Motor neuron (in vitro differentiated cells): ENCODE results near the gene SRRT. TPM values are rescaled to one million over a fixed set of nuclear protein-coding genes. Genes with fewer than 3 reads are reported as not detected.
"Not testable (repeated sequence)": the region's sequence is repeated elsewhere in the genome, so short reads cannot be mapped to it uniquely, and the experiment has no call there.

Experiments
- ATAC-seq, 8 experiments: fragments of 200-7000 bp; cut with Tn5 transposase; replicated peaks in 6 of 8; 2 replicates each; pipeline ENCODE4 v1.8.0; 2021; ENCODE audit warnings: mild to moderate bottlenecking in 8 of 8, moderate library complexity in 8 of 8
- H3K27ac ChIP-seq, 2 donors: fragments of 250-450 bp; sonication (Bioruptor Pico); 2 replicates each; pipeline ENCODE4 v1.9.0; 2021; ENCODE audit warnings: antibody characterized with exemption in 2 of 2, mild to moderate bottlenecking in 2 of 2, moderate library complexity in 1 of 2
- H3K4me1 ChIP-seq, 2 donors: fragments of 250-450 bp; sonication (Bioruptor Pico); replicated peaks in 1 of 2; 2 replicates each; pipeline ENCODE4 v1.6.1; 2021; ENCODE audit warnings: antibody characterized with exemption in 2 of 2, mild to moderate bottlenecking in 2 of 2, moderate library complexity in 1 of 2
- H3K4me3 ChIP-seq, 5 donors: fragments of 250-450 bp; sonication (Bioruptor Pico); 2 replicates each; pipeline ENCODE4 v1.9.0; 2021; ENCODE audit warnings: antibody characterized with exemption in 5 of 5, mild to moderate bottlenecking in 5 of 5, moderate library complexity in 4 of 5
- WGBS, 10 experiments: fragments of 450-650 bp; shearing (Covaris generic); methylation state at CpG; one replicate each; pipeline ENCODE4 v1.0.0; 2022; 5-methylcytosine and 5-hydroxymethylcytosine counted together
- in situ Hi-C, 9 experiments: fragments of 400-800 bp; cut with MboI; loops; one replicate each; pipeline ENCODE4 v1.15.0; 2021; ENCODE audit warnings: low sequenced_read_pairs in 9 of 9, low pct_unique_long_range_greater_than_20kb in 2 of 9; ENCODE audit not compliant: unreplicated experiment in 9 of 9
- total RNA-seq, 8 experiments: library from RNA; unstranded; fragments of 300-600 nt; gene quantifications; 2 replicates each; pipeline versions ENCODE4 v1.2.3 to v1.2.4, GENCODE V29; 2022

Gene SRRT
- total RNA-seq, 8 experiments from 2014 or later = 28.4 to 149 (median 57.0) TPM

GRCh38 chr7:100929808-100930174 is 54.9 kb downstream of the SRRT start:
- Histone ChIP-seq H3K4me3 (no peak overlapping the region), H3K4me1 (no peaks in the 10 kb centered on the region), H3K27ac (no peak overlapping the region)
- WGBS, 10 experiments = 20 to 80% (median 67%) methylated on average over 1 of the region's 1 CpG; no CpG with 5 or more reads in 7 of the 10 experiments
- in situ Hi-C loops = no loop called here
- no peak for ATAC-seq

- ATAC-seq = peak in 3 of 8 experiments; percentile 61 to 93 (median 66)
- in situ Hi-C loops = no loop called here
- Histone ChIP-seq H3K27ac (no peak overlapping the region), H3K4me3 (no peak overlapping the region), H3K4me1 (no peaks in the 10 kb centered on the region)
- 0 to 72% (median 20%) methylated on average over 1 to 2 of the region's 4 CpGs; no CpG with 5 or more reads in 6 of the 10 experiments for WGBS, 10 experiments
Measured at GRCh38 chr7:100933734-100934133, 58.8 kb downstream of the SRRT start.

GRCh38 chr7:100935381-100935780 is 60.5 kb downstream of the SRRT start:
- ATAC-seq, H3K27ac ChIP-seq, H3K4me3 ChIP-seq, in situ Hi-C loops, H3K4me1 ChIP-seq: not testable (repeated sequence)
- WGBS, 10 experiments = 0 to 75% (median 68%) methylated on average over 1 to 2 of the region's 2 CpGs; no CpG with 5 or more reads in 4 of the 10 experiments

GRCh38 chr7:100936167-100936566 is 61.3 kb downstream of the SRRT start:
- in situ Hi-C loops, H3K27ac ChIP-seq, ATAC-seq, H3K4me3 ChIP-seq, H3K4me1 ChIP-seq: not testable (repeated sequence)
- 23 to 100% (median 72%) methylated on average over 2 to 7 of the region's 7 CpGs; no CpG with 5 or more reads in 1 of the 10 experiments for WGBS, 10 experiments

Other genes starting within 250 kb of the SRRT start
- 1 to 10 TPM in 6 of 8 experiments, under 1 TPM in 2; 0.54 to 3.9 (median 2.5) TPM for gene TFR2, start 233.6 kb upstream of the SRRT start, total RNA-seq
- 10 to 100 TPM in 5 of 8 experiments, not detected in 3; 29.4 to 51.9 (median 38.1) TPM for gene ACTL6B, start 218.7 kb upstream of the SRRT start, total RNA-seq
- gene GNB2, start 201.4 kb upstream of the SRRT start, total RNA-seq = 100 to 1,000 TPM; 141 to 235 (median 188) TPM
- gene GIGYF1, start 180.9 kb upstream of the SRRT start, total RNA-seq = 10 to 100 TPM; 10.6 to 40.7 (median 19.1) TPM
- gene POP7, start 169.0 kb upstream of the SRRT start, total RNA-seq = 10 to 100 TPM; 32.0 to 59.6 (median 38.6) TPM
- under 1 TPM in 1 of 8 experiments, not detected in 7; 0.11 TPM for gene EPO, start 154.6 kb upstream of the SRRT start, total RNA-seq
- under 1 TPM in 6 of 8 experiments, not detected in 2; 0.04 to 0.24 (median 0.14) TPM for gene ZAN, start 141.5 kb upstream of the SRRT start, total RNA-seq
- gene EPHB4, start 47.6 kb upstream of the SRRT start, total RNA-seq = 10 to 100 TPM in 5 of 8 experiments, 1 to 10 TPM in 3; 3.5 to 49.9 (median 17.1) TPM
- 10 to 100 TPM in 4 of 8 experiments, 1 to 10 TPM in 4; 6.8 to 29.3 (median 11.9) TPM for gene SLC12A9, start 22.4 kb upstream of the SRRT start, total RNA-seq
- 10 to 100 TPM in 5 of 8 experiments, 1 to 10 TPM in 3; 3.0 to 90.1 (median 22.4) TPM for gene TRIP6, start 7.7 kb upstream of the SRRT start, total RNA-seq
- 1 to 10 TPM; 2.4 to 5.2 (median 2.9) TPM for gene UFSP1, start 14.6 kb downstream of the SRRT start, total RNA-seq
- 10 to 100 TPM in 4 of 8 experiments, 1 to 10 TPM in 4; 1.3 to 64.5 (median 13.4) TPM for gene ACHE, start 20.8 kb downstream of the SRRT start, total RNA-seq
- gene MUC3A, start 74.4 kb downstream of the SRRT start, total RNA-seq = 1 to 10 TPM in 2 of 8 experiments, under 1 TPM in 5, not detected in 1; 0.11 to 2.2 (median 0.72) TPM
- 1 to 10 TPM in 7 of 8 experiments, under 1 TPM in 1; 0.43 to 9.6 (median 1.9) TPM for gene MUC12, start 94.5 kb downstream of the SRRT start, total RNA-seq
- 1 to 10 TPM in 1 of 8 experiments, under 1 TPM in 6, not detected in 1; 0.04 to 1.2 (median 0.17) TPM for gene MUC17, start 145.0 kb downstream of the SRRT start, total RNA-seq
- 10 to 100 TPM in 4 of 8 experiments, 1 to 10 TPM in 4; 1.4 to 20.0 (median 7.2) TPM for gene TRIM56, start 210.4 kb downstream of the SRRT start, total RNA-seq